ENCODE measurements around the gene ESD.

- TF ChIP-seq CTCF (IDR thresholded peaks at IDR 0.05; ENCODE audit: extremely low read depth in 1 of 2, insufficient read depth in 1 of 2, low read depth in 1 of 2, low read length in 2 of 2) (no peak), POLR2AphosphoS5 (IDR thresholded peaks at IDR 0.05; ENCODE audit: insufficient read depth, low read depth, low read length) (no peak), POLR2A (IDR thresholded peaks at IDR 0.05; ENCODE audit: low read depth, low read length) (no peak), FOS (IDR thresholded peaks at IDR 0.05; ENCODE audit: borderline replicate concordance, insufficient read depth, low read length) (peak; percentile 67), MAX (IDR thresholded peaks at IDR 0.05; ENCODE audit: insufficient read depth, insufficient read length) (no peak), JUN (IDR thresholded peaks at IDR 0.05; ENCODE audit: borderline replicate concordance, insufficient read depth, insufficient read length, low read depth) (no peak), EZH2 (IDR thresholded peaks at IDR 0.05; ENCODE audit: borderline replicate concordance, low read depth, low read length, severe bottlenecking) (no peak), MYC (IDR thresholded peaks at IDR 0.05; ENCODE audit: low read depth, low read length) (no peak)
These were observed 7.4 kb upstream of the ESD start for GRCh38 chr13:46804391-46804815.

Data from endothelial cell of umbilical vein (primary cell).